ENCODE measurements around the gene ELOVL7.

ELOVL7 gene

GRCh38 chr5:60710362-60710761, 133.7 kb downstream of the ELOVL7 start:
- DNase-seq, result no peak

- DNase-seq, result no peak
Observed at GRCh38 chr5:60705144-60705543, 138.9 kb downstream of the ELOVL7 start.

GRCh38 chr5:60703944-60704343, 140.1 kb downstream of the ELOVL7 start:
- no peak for DNase-seq

Data from kidney glomerular epithelial cell (primary cell).